ENCODE data around the gene MED10. TPM values are rescaled to one million over a fixed set of nuclear protein-coding genes. Genes with fewer than 3 reads are reported as not detected.

MED10 gene
- total and polyA plus RNA-seq, 12 donors, result 9.5 to 38.2 (median 25.7) TPM

DNA sequence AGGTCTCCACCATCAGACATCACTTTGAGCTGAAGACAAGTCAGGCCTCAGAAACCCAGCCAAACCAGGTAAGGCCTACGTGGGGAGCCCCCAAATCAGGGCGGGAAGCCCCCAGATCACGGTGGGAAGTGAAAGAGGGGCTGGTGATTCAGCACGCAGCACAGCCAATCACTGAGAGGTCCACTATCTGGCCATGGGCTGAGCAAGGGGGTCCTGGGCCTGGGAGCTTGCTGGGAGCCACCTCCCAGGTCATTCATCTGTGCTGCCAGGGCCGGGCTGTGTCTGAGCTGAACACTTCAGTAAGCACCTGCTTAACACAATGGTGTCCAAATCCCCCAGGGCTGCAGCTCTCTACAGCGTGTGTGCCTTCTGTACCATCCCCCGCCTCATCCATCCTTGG, 15.5 kb downstream of the MED10 start:
- 95 to 97% (median 95%) methylated on average over 3 to 7 of the region's 7 CpGs for WGBS, 4 donors
- no peaks in the 10 kb centered on the region for H3K9me3 ChIP-seq (replicated peaks in 1 of 3)
- no peak overlapping the region for H3K27ac ChIP-seq
- intact Hi-C loops (cut with DNase I), result no loop called here
- TF ChIP-seq, protein P1, sequence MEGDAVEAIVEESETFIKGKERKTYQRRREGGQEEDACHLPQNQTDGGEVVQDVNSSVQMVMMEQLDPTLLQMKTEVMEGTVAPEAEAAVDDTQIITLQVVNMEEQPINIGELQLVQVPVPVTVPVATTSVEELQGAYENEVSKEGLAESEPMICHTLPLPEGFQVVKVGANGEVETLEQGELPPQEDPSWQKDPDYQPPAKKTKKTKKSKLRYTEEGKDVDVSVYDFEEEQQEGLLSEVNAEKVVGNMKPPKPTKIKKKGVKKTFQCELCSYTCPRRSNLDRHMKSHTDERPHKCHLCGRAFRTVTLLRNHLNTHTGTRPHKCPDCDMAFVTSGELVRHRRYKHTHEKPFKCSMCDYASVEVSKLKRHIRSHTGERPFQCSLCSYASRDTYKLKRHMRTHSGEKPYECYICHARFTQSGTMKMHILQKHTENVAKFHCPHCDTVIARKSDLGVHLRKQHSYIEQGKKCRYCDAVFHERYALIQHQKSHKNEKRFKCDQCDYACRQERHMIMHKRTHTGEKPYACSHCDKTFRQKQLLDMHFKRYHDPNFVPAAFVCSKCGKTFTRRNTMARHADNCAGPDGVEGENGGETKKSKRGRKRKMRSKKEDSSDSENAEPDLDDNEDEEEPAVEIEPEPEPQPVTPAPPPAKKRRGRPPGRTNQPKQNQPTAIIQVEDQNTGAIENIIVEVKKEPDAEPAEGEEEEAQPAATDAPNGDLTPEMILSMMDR (IDR thresholded peaks at IDR 0.05), result no peak
- no peak for TF ChIP-seq POLR2A (IDR thresholded peaks at IDR 0.05)
- H3K36me3 ChIP-seq (replicated peaks in 1 of 2), result peaks cover 0 to 14% of the 10 kb centered on the region in 2 donors
- DNase-seq, result peak in 1 of 7 donors; percentile 35
- H3K27me3 ChIP-seq, result no peaks in the 10 kb centered on the region
- no peak overlapping the region for H3K4me3 ChIP-seq
- H3K4me1 ChIP-seq (replicated peaks in 1 of 2), result no peaks in the 10 kb centered on the region

DNA sequence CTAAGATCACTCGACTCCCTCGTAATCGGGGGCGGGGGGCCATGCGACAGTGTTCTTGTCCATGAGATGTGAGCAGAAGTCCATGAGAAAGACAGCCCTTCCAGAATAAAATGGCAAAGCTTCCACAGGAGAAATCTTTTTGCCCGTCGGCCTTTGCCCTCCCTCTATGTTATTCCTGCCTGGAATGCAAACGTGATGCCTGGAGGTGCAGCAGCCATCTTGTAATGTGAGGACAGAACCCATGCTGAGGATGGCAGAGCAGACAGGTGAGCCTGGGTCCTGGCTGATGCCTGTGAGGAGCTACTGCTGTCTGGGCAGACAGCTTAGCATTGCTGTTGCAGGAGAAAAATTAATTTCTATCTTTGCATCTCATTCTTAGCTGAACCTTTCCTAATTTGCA, 17.2 kb downstream of the MED10 start:
- Histone ChIP-seq H3K4me3 (no peak overlapping the region), H3K4me1 (replicated peaks in 1 of 2) (no peaks in the 10 kb centered on the region), H3K27me3 (no peaks in the 10 kb centered on the region), H3K36me3 (replicated peaks in 1 of 2) (peaks cover 0 to 5% of the 10 kb centered on the region in 2 donors), H3K9me3 (replicated peaks in 1 of 3) (no peaks in the 10 kb centered on the region), H3K27ac (no peak overlapping the region)
- intact Hi-C loops (cut with DNase I), result no loop called here
- peak in 1 of 7 donors; percentile 17 for DNase-seq
- WGBS, 4 donors, result 71 to 92% (median 84%) methylated on average over 8 of the region's 8 CpGs
- TF ChIP-seq POLR2A (IDR thresholded peaks at IDR 0.05), result no peak
- TF ChIP-seq, protein P1 (IDR thresholded peaks at IDR 0.05), result no peak

DNA sequence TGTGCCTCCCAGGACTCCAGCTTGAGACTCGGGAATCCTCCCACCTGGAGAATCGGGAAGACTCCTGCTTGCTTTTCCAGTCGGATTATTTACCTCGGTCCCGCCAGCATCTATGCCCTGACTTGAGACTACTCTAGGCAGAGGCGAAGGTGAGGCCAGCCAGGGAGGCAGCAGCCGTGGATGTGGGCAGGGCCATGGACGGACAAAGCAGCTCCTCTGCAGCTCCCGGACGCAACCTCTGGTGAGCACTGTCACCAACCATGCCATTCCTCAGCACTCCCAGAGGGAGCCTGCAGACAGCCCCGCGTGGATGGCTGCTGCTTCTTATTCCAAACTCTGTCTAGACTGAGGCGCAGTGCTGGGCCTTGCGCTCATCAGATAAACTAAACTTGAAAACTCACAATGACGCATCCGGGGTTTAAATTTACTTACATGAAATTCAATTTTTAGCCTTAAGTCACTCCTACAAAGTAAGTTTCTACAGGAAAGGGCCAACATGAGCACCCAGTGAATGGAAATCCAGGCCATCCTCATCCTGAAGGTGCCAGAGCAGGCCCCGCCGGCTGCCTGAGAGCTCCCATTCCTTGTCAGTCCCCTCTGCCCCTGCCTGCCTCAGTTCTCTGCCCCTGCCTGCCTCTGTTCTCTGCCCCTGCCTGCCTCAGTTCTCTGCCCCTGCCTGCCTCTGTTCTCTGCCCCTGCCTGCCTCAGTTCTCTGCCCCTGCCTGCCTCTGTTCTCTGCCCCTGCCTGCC, 17.8 kb downstream of the MED10 start:
- H3K9me3 ChIP-seq (replicated peaks in 1 of 3), result no peaks in the 10 kb centered on the region
- no peaks in the 10 kb centered on the region for H3K4me1 ChIP-seq (replicated peaks in 1 of 2)
- peak in 2 of 7 donors; percentile 5 to 28 for DNase-seq
- intact Hi-C loops (cut with DNase I), result no loop called here
- peaks cover 0 to 5% of the 10 kb centered on the region in 2 donors for H3K36me3 ChIP-seq (replicated peaks in 1 of 2)
- WGBS, 4 donors, result 86 to 95% (median 89%) methylated on average over 13 to 18 of the region's 18 CpGs
- no peaks in the 10 kb centered on the region for H3K27me3 ChIP-seq
- no peak overlapping the region for H3K27ac ChIP-seq
- H3K4me3 ChIP-seq, result no peak overlapping the region
- TF ChIP-seq, protein P1 (IDR thresholded peaks at IDR 0.05), result no peak
- no peak for TF ChIP-seq POLR2A (IDR thresholded peaks at IDR 0.05)

DNA sequence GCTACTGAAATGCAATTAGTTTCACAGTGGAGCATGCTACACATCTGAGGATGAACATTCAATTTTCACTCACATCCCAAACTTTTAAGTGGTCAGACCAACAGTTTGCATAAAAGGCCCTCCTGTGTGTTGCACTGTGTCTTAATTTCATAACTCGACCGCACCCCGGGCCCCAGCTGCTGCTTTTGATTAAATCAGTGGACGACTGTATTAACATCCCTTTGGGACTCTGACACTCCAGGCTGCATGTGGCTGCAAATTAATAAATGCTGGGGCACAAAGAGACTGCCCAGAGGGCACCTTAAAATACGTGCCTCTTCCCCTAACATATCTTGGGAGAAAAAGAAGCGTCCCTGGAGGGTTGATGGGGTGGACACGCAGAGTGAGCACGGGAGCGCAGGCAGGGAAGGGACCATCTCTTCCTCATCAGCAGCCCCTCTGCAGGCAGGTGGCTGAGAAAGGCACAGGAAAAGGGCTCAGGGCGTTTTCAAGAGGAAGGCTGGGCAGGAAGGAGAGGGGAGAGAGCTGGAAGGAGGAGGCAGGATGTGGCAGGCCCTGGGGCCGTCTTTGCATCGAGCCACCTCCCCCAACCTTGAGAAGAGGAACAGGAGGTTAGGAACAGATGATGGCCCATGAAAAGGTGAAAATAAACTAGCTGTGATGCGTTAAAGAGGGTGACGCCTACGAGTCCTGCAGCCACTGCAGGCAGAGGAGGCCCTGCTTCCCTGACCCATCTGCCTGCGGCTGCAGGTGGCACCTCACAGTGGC, 18.6 kb downstream of the MED10 start:
- 62 to 72% (median 65%) methylated on average over 15 to 16 of the region's 16 CpGs for WGBS, 4 donors
- no peak for TF ChIP-seq POLR2A (IDR thresholded peaks at IDR 0.05)
- TF ChIP-seq, protein P1 (IDR thresholded peaks at IDR 0.05), result no peak
- Histone ChIP-seq H3K27me3 (no peaks in the 10 kb centered on the region), H3K36me3 (replicated peaks in 1 of 2) (peaks cover 0 to 5% of the 10 kb centered on the region in 2 donors), H3K4me3 (no peak overlapping the region), H3K9me3 (replicated peaks in 1 of 3) (no peaks in the 10 kb centered on the region), H3K27ac (no peak overlapping the region), H3K4me1 (replicated peaks in 1 of 2) (no peaks in the 10 kb centered on the region)
- intact Hi-C loops (cut with DNase I), result no loop called here
- DNase-seq, result peak in 1 of 7 donors; percentile 36
